SK-N-SH (cell line): ENCODE results near the gene FASTKD2.

ENCODE experiments used
- CHD2 ChIP-seq: fragments of 150-350 bp; IDR thresholded peaks from 2 replicates; pipeline ENCODE4 v1.6.1; 2018; ENCODE audit warnings: low read length; ENCODE audit not compliant: partially characterized antibody
- CTCF ChIP-seq: fragments of 200-600 bp; sonication (generic); IDR thresholded peaks from 2 replicates; pipeline ENCODE4 v1.6.1; 2017; ENCODE audit warnings: antibody characterized with exemption, mild to moderate bottlenecking, moderate library complexity
- MXI1 ChIP-seq: IDR thresholded peaks from 2 replicates; pipeline ENCODE4 v1.6.1; 2012; ENCODE audit warnings: mild to moderate bottlenecking, low read depth, low read length, improper control_type of control experiment
- REST ChIP-seq: IDR thresholded peaks from 2 replicates; pipeline ENCODE4 v1.6.1; 2012; ENCODE audit warnings: mild to moderate bottlenecking, low read depth, low read length, moderate library complexity
- SIN3A ChIP-seq: IDR thresholded peaks from 2 replicates; pipeline ENCODE4 v1.6.1; 2012; ENCODE audit warnings: low read depth, mild to moderate bottlenecking, low read length, moderate library complexity, borderline replicate concordance
- TEAD4 ChIP-seq: IDR thresholded peaks from 2 replicates; pipeline ENCODE4 v1.4.0; 2012; ENCODE audit warnings: mild to moderate bottlenecking, borderline replicate concordance; ENCODE audit not compliant: insufficient read depth
- USF2 ChIP-seq: fragments of 150-350 bp; IDR thresholded peaks from 2 replicates; pipeline ENCODE4 v1.6.1; 2017; ENCODE audit warnings: antibody characterized with exemption, low read length, low read depth, borderline replicate concordance

- no peak for TF ChIP-seq USF2
- TF ChIP-seq CHD2 = no peak
- TF ChIP-seq CTCF = no peak
- no peak for TF ChIP-seq MXI1
- TF ChIP-seq REST = no peak
- no peak for TF ChIP-seq SIN3A
- TF ChIP-seq TEAD4 = no peak
Measured at GRCh38 chr2:206804326-206804725, 38.9 kb downstream of the FASTKD2 start.
